Endothelial cell of umbilical vein (primary cell): Measurements from ENCODE around the gene GMEB2. TPM values are rescaled to one million over a fixed set of nuclear protein-coding genes. Genes with fewer than 3 reads are reported as not detected.
A peak's percentile ranks its signal among the peaks of the same experiment; 100 is the strongest.

Source experiments
- BruUV-seq: library from RNA; stranded (reverse); fragments of 400-500 nt; replicated peaks from 2 replicates; lab custom pipeline; 2021; lab: Mats Ljungman, UMichigan
- CTCF ChIA-PET: fragments of 300-600, 350-600 bp; sonication (Branson Sonifier 250); formaldehyde crosslinking; loops from one replicate; lab custom pipeline; 2021; ENCODE audit warnings: antibody characterized with exemption, inconsistent platforms; lab: Charles Lee
- POLR2A ChIA-PET: fragments of 300-600, 350-600 bp; sonication (Branson Sonifier 250); formaldehyde crosslinking; loops from one replicate; lab custom pipeline; 2021; ENCODE audit warnings: antibody characterized with exemption, inconsistent platforms; lab: Charles Lee
- DNase-seq: peaks from one replicate; pipeline ENCODE4 v3.0.0-alpha.2; 2011; ENCODE audit warnings: low read depth, low spot score
- FAIRE-seq: peaks from 2 replicates; lab custom pipeline; 2011; peaks lifted over from hg19 to GRCh38; lab: Jason Lieb, UNC
- H2AFZ ChIP-seq: 2 replicates; pipeline ENCODE4 v1.6.0; 2012; ENCODE audit warnings: low read depth, low read length, control low read depth, inconsistent platforms
- H3K27ac ChIP-seq: 2 replicates; pipeline ENCODE4 v1.5.1; 2011; ENCODE audit warnings: low read depth, mild to moderate bottlenecking, control low read depth, low read length, moderate library complexity; ENCODE audit not compliant: insufficient read depth
- H3K27me3 ChIP-seq, 2 experiments: 2 replicates each; pipeline versions ENCODE4 v1.6.0 to v1.6.1; 2011; ENCODE audit warnings: low read length in 2 of 2, mixed read lengths in 1 of 2; ENCODE audit not compliant: control insufficient read depth in 2 of 2, insufficient read depth in 2 of 2
- H3K36me3 ChIP-seq, 2 experiments: 2 replicates in 1 of 2; 3 replicates in 1 of 2; pipeline ENCODE4 v1.5.1; 2011; ENCODE audit warnings: low read length in 2 of 2, mild to moderate bottlenecking in 1 of 2, moderate library complexity in 1 of 2; ENCODE audit not compliant: control insufficient read depth in 2 of 2, insufficient read depth in 2 of 2; ENCODE audit errors: extremely low read depth in 1 of 2
- H3K4me1 ChIP-seq: 3 replicates; pipeline ENCODE4 v1.5.1; 2011; ENCODE audit warnings: mild to moderate bottlenecking, low read length; ENCODE audit not compliant: control insufficient read depth, insufficient read depth; ENCODE audit errors: extremely low read depth
- H3K4me2 ChIP-seq: 2 replicates; pipeline ENCODE4 v1.6.1; 2011; ENCODE audit warnings: low read length, control low read depth, mixed read lengths; ENCODE audit not compliant: insufficient read depth
- H3K4me3 ChIP-seq, 3 experiments: fragments of 200-600 bp in 1 of 3; sonication (generic), shearing (Covaris generic) in 1 of 3; replicated peaks in 1 of 3; 2 replicates each; pipeline ENCODE4 v1.5.1; 2011 to 2016; ENCODE audit warnings: control low read depth in 3 of 3, low read length in 3 of 3, mild to moderate bottlenecking in 2 of 3, inconsistent platforms in 1 of 3, low read depth in 1 of 3, moderate library complexity in 1 of 3; ENCODE audit not compliant: insufficient read depth in 1 of 3
- H3K79me2 ChIP-seq: 2 replicates; pipeline ENCODE4 v1.6.0; 2012; ENCODE audit warnings: low read length, inconsistent platforms; ENCODE audit not compliant: control insufficient read depth, insufficient read depth
- H3K9ac ChIP-seq: replicated peaks from 2 replicates; pipeline ENCODE3; 2011; ENCODE audit warnings: low read length, control low read depth; ENCODE audit not compliant: insufficient read depth; ENCODE audit errors: extremely low read depth
- H3K9me1 ChIP-seq: replicated peaks from 3 replicates; pipeline ENCODE4 v1.6.0; 2011; ENCODE audit warnings: mild to moderate bottlenecking, low read length; ENCODE audit not compliant: control insufficient read depth, insufficient read depth; ENCODE audit errors: extremely low read depth
- H3K9me3 ChIP-seq: replicated peaks from 2 replicates; pipeline ENCODE4 v1.5.1; 2012; ENCODE audit warnings: low read length, inconsistent platforms; ENCODE audit not compliant: control insufficient read depth, insufficient read depth
- H4K20me1 ChIP-seq: replicated peaks from 2 replicates; pipeline ENCODE3; 2011; ENCODE audit warnings: mild to moderate bottlenecking, low read length; ENCODE audit not compliant: control insufficient read depth, insufficient read depth; ENCODE audit errors: extremely low read depth
- CTCF ChIP-seq, 2 donors: IDR thresholded peaks; 1 replicate in 1 of 2; 2 replicates in 1 of 2; pipeline ENCODE4 v1.5.1; 2011; ENCODE audit warnings: low read length in 2 of 2, mild to moderate bottlenecking in 2 of 2, moderate library complexity in 2 of 2, control low read depth in 1 of 2, inconsistent platforms in 1 of 2, low read depth in 1 of 2; ENCODE audit not compliant: insufficient read depth in 1 of 2; ENCODE audit errors: extremely low read depth in 1 of 2
- EZH2 ChIP-seq: IDR thresholded peaks from 2 replicates; pipeline ENCODE4 v1.6.1; 2012; ENCODE audit warnings: borderline replicate concordance, low read depth, mild to moderate bottlenecking, moderate library complexity, low read length, inconsistent platforms; ENCODE audit not compliant: severe bottlenecking
- FOS ChIP-seq: IDR thresholded peaks from 2 replicates; pipeline ENCODE4 v1.6.1; 2011; ENCODE audit warnings: mild to moderate bottlenecking, low read length, moderate library complexity, borderline replicate concordance; ENCODE audit not compliant: insufficient read depth
- GATA2 ChIP-seq: IDR thresholded peaks from 2 replicates; pipeline ENCODE4 v1.7.0; 2011; ENCODE audit warnings: low read depth, mild to moderate bottlenecking, moderate library complexity, mixed read lengths, low read length; ENCODE audit not compliant: insufficient read length, insufficient read depth
- JUN ChIP-seq: IDR thresholded peaks from 2 replicates; pipeline ENCODE4 v1.6.1; 2011; ENCODE audit warnings: borderline replicate concordance, low read depth; ENCODE audit not compliant: insufficient read length, insufficient read depth
- MAX ChIP-seq: IDR thresholded peaks from 2 replicates; pipeline ENCODE4 v1.6.1; 2011; ENCODE audit not compliant: insufficient read depth, insufficient read length
- MYC ChIP-seq: IDR thresholded peaks from one replicate; pipeline ENCODE4 v1.6.1; 2011; ENCODE audit warnings: mild to moderate bottlenecking, low read depth, low read length
- POLR2A ChIP-seq: IDR thresholded peaks from 2 replicates; pipeline ENCODE4 v1.6.1; 2012; ENCODE audit warnings: low read depth, mild to moderate bottlenecking, control low read depth, low read length
- POLR2AphosphoS5 ChIP-seq: IDR thresholded peaks from 2 replicates; pipeline ENCODE4 v1.6.1; 2012; ENCODE audit warnings: low read depth, mild to moderate bottlenecking, control low read depth, low read length, moderate library complexity; ENCODE audit not compliant: insufficient read depth
- dilution Hi-C: fragments of 300-500 bp; cut with MboI; formaldehyde crosslinking; loops from one replicate; pipeline ENCODE4 v1.15.0; 2019; ENCODE audit warnings: low sequenced_read_pairs; ENCODE audit not compliant: extremely low pct_ligation_motif_present
- intact Hi-C: fragments of 100-400 bp; cut with micrococcal nuclease; formaldehyde crosslinking; loops from one replicate; pipeline ENCODE4 v1.10.0; 2022
- polyA plus RNA-seq, 4 experiments: library from polyadenylated mRNA; depleted of rRNA in 3 of 4; stranded (reverse) in 3 of 4; unstranded in 1 of 4; fragments of >200 nt; gene quantifications; 2 replicates each; pipeline versions ENCODE4 v1.2.1 to v1.2.3, GENCODE V29; 2011 to 2012; ENCODE audit warnings: missing spikeins in 1 of 4
- total RNA-seq: library from RNA; stranded (reverse); gene quantifications from 2 replicates; pipeline ENCODE4 v1.2.3, GENCODE V29; 2021

The GMEB2 gene
- total and polyA plus RNA-seq, 2 donors (not counting 3 experiments of a cell fraction or from before 2014, with no cell fraction given), result 12.7 to 14.1 TPM

- Histone ChIP-seq H2AFZ (no peak overlapping the region), H3K9me3 (no peaks in the 10 kb centered on the region), H3K27me3 (no peaks in the 10 kb centered on the region), H3K4me3 (no peak overlapping the region), H3K79me2 (no peaks in the 10 kb centered on the region), H4K20me1 (no peaks in the 10 kb centered on the region), H3K36me3 (no peaks in the 10 kb centered on the region), H3K9me1 (no peaks in the 10 kb centered on the region), H3K4me1 (peaks cover 2% of the 10 kb centered on the region), H3K27ac (no peak overlapping the region), H3K9ac (no peak overlapping the region), H3K4me2 (no peak overlapping the region)
- intact Hi-C loops, result no loop called here
- POLR2A ChIA-PET, result no interaction called here
- BruUV-seq, result no TSS peak
- dilution Hi-C loops, result no loop called here
- no peak for FAIRE-seq
- no peak for DNase-seq
- CTCF ChIA-PET, result interaction anchor here (0.8 kb wide), 1 partner anchor 102 kb away, joined by 3 read pairs; no protein-coding TSS in a partner anchor
- TF ChIP-seq POLR2A (no peak), EZH2 (no peak)
Observed at GRCh38 chr20:63640086-63640485, 13.2 kb upstream of the GMEB2 start.

GRCh38 chr20:63639093-63639975 is 12.4 kb upstream of the GMEB2 start:
- CTCF ChIA-PET, result interaction anchor here (0.8 kb wide), 1 partner anchor 101 kb away, joined by 3 read pairs; no protein-coding TSS in a partner anchor
- Histone ChIP-seq H4K20me1 (no peaks in the 10 kb centered on the region), H3K9me1 (no peaks in the 10 kb centered on the region), H3K9me3 (no peaks in the 10 kb centered on the region), H3K4me3 (no peak overlapping the region), H3K9ac (no peak overlapping the region), H2AFZ (peak overlapping the region; percentile 94), H3K4me2 (no peak overlapping the region), H3K4me1 (peaks cover 2% of the 10 kb centered on the region), H3K27ac (no peak overlapping the region), H3K79me2 (no peaks in the 10 kb centered on the region), H3K27me3 (no peaks in the 10 kb centered on the region), H3K36me3 (no peaks in the 10 kb centered on the region)
- TF ChIP-seq CTCF (IDR thresholded peaks at IDR 0.05; ENCODE audit: extremely low read depth in 1 of 2, insufficient read depth in 1 of 2, low read depth in 1 of 2, low read length in 2 of 2), result no peak
- TF ChIP-seq GATA2, result no peak
- no peak for TF ChIP-seq EZH2
- TF ChIP-seq MAX, result no peak
- no peak for TF ChIP-seq POLR2A
- TF ChIP-seq FOS, result no peak
- TF ChIP-seq MYC, result no peak
- no peak for TF ChIP-seq POLR2AphosphoS5
- no peak for TF ChIP-seq JUN
- dilution Hi-C loops, result no loop called here
- FAIRE-seq (peak; percentile 66), DNase-seq (no peak)
- POLR2A ChIA-PET, result no interaction called here
- no TSS peak for BruUV-seq
- intact Hi-C loops, result loop anchor here (1.0 kb wide), 1 partner anchor 11 kb away; no protein-coding TSS in a partner anchor
